IPS-18a (cell line): ENCODE results near the gene SESN2.

Experiments used
- H3K27ac ChIP-seq: one replicate; pipeline ENCODE4 v1.5.1; 2013; ENCODE audit warnings: low read length
- H3K27me3 ChIP-seq: one replicate; pipeline ENCODE4 v1.6.1; 2013; ENCODE audit warnings: mild to moderate bottlenecking, low read length; ENCODE audit not compliant: control insufficient read depth, insufficient read depth
- H3K36me3 ChIP-seq: one replicate; pipeline ENCODE4 v1.6.1; 2013; ENCODE audit warnings: low read depth, low read length; ENCODE audit not compliant: control insufficient read depth
- H3K4me1 ChIP-seq: one replicate; pipeline ENCODE4 v1.6.1; 2013; ENCODE audit warnings: low read depth, low read length; ENCODE audit not compliant: control insufficient read depth
- H3K4me3 ChIP-seq: one replicate; pipeline ENCODE4 v1.5.1; 2013; ENCODE audit warnings: low read length
- H3K9ac ChIP-seq: one replicate; pipeline ENCODE4 v1.6.1; 2013; ENCODE audit warnings: mild to moderate bottlenecking, low read length, moderate library complexity
- H3K9me3 ChIP-seq: one replicate; pipeline ENCODE4 v1.6.1; 2013; ENCODE audit warnings: low read depth, low read length; ENCODE audit not compliant: control insufficient read depth

The SESN2 gene

GRCh38 chr1:28240024-28240423 is 19.3 kb upstream of the SESN2 start:
- H3K4me1 ChIP-seq, result peaks cover 6% of the 10 kb centered on the region
- H3K9ac ChIP-seq, result no peak overlapping the region
- no peaks in the 10 kb centered on the region for H3K27me3 ChIP-seq
- H3K36me3 ChIP-seq, result peaks cover 10% of the 10 kb centered on the region
- no peak overlapping the region for H3K4me3 ChIP-seq
- H3K9me3 ChIP-seq, result no peaks in the 10 kb centered on the region
- no peak overlapping the region for H3K27ac ChIP-seq

DNA sequence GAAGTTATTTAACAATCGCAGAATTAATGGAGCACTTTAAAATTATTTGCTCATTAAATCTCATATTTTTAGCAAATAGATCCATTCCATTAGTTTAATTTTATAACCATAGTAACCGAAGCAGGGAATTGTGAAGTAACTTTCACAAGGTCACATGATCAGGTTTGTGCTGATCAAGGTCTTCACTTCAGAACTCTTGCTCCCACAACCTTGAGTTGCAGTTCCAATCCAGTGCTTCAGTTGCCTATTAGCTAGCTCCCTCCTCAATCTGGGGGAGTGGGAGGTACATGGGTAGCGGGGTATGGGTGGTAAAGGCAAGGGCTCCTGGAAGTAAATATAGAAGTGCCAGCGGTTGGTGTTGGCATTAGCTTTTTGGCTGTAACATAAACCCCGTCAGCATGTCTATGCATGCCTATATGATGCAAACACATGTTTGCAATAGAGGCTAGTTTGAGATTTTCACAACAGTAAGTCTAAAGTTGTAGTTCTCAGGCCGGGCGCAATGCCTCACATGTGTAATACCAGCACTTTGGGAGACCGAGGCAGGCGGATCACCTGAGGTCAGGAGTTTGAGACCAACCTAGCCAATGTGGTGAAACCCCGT is 17.6 kb upstream of the SESN2 start:
- Histone ChIP-seq H3K9me3 (no peaks in the 10 kb centered on the region), H3K4me3 (no peak overlapping the region), H3K27ac (no peak overlapping the region), H3K4me1 (peaks cover 6% of the 10 kb centered on the region), H3K27me3 (no peaks in the 10 kb centered on the region), H3K36me3 (peaks cover 10% of the 10 kb centered on the region), H3K9ac (no peak overlapping the region)

- H3K27me3 ChIP-seq, result no peaks in the 10 kb centered on the region
- H3K36me3 ChIP-seq, result no peaks in the 10 kb centered on the region
- H3K27ac ChIP-seq, result no peak overlapping the region
Measured at GRCh38 chr1:28243685-28244311, 15.5 kb upstream of the SESN2 start.

DNA sequence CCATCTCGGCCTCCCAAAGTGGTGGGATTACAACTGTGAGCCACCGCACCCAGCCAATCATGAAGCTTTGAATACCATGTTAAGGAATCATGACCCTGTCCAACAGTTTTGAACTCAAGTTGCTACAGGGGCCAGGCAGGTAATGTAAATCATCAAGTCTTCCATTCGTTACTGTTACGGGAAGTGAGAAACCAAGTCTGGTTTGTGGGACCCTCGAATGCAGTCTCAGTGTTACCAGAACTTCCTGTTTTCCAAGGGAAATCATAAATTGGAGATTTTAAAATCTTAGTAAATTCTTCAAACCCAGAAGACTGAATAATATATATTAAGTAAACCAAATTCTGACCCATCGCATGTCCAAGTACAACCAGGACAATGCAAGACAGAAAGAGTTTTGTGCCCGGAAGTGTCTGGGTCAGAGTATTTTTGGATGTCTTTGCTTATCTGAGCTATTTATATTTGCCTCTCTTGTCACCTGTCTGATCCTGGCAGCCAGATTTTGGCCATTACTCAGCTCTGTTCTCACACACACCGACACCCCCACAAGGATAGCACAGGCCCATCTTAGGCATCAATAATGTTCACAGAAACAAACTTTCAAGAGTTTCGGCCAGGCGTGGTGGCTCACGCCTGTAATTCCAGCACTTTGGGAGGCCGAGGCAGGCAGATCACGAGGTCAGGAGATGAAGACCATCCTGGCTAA is 14.6 kb upstream of the SESN2 start:
- H3K4me3 ChIP-seq, result no peak overlapping the region
- peaks cover 16% of the 10 kb centered on the region for H3K4me1 ChIP-seq
- H3K27ac ChIP-seq, result no peak overlapping the region
- no peaks in the 10 kb centered on the region for H3K36me3 ChIP-seq
- H3K9ac ChIP-seq, result no peak overlapping the region
- H3K27me3 ChIP-seq, result no peaks in the 10 kb centered on the region
- no peaks in the 10 kb centered on the region for H3K9me3 ChIP-seq

More at GRCh38 chr1:28243685-28244311, 15.5 kb upstream of the SESN2 start:
- H3K4me3 ChIP-seq, result no peak overlapping the region
- peaks cover 10% of the 10 kb centered on the region for H3K4me1 ChIP-seq
- H3K9ac ChIP-seq, result no peak overlapping the region
- no peaks in the 10 kb centered on the region for H3K9me3 ChIP-seq

DNA sequence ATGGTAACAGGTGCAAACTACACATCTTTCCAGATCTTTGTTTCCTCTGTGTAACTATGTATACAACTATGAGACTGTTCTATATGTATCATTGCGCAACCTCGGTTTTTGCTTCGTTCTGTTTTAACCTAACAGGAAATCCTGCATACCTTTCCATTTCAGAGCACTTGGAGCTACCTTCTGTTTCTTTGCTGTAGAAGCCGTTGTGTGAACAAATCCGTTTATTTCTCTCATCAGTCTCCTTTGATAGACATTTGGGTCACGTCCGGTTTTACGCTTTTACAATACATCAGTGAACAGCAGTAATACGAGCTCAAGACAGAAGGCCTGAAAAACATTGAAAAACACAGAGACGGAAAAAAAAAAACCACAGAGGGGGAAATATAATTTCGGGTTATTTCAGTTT is 12.9 kb upstream of the SESN2 start:
- Histone ChIP-seq H3K4me1 (peaks cover 20% of the 10 kb centered on the region), H3K9me3 (no peaks in the 10 kb centered on the region), H3K36me3 (no peaks in the 10 kb centered on the region), H3K9ac (peak overlapping the region; percentile 49), H3K27me3 (no peaks in the 10 kb centered on the region), H3K27ac (no peak overlapping the region), H3K4me3 (peak overlapping the region; percentile 57)

GRCh38 chr1:28247612-28248272 is 11.6 kb upstream of the SESN2 start:
- Histone ChIP-seq H3K9me3 (no peaks in the 10 kb centered on the region), H3K27me3 (no peaks in the 10 kb centered on the region), H3K27ac (no peak overlapping the region), H3K4me3 (peak overlapping the region; percentile 57), H3K36me3 (no peaks in the 10 kb centered on the region), H3K4me1 (peaks cover 20% of the 10 kb centered on the region), H3K9ac (peak overlapping the region; percentile 37)

DNA sequence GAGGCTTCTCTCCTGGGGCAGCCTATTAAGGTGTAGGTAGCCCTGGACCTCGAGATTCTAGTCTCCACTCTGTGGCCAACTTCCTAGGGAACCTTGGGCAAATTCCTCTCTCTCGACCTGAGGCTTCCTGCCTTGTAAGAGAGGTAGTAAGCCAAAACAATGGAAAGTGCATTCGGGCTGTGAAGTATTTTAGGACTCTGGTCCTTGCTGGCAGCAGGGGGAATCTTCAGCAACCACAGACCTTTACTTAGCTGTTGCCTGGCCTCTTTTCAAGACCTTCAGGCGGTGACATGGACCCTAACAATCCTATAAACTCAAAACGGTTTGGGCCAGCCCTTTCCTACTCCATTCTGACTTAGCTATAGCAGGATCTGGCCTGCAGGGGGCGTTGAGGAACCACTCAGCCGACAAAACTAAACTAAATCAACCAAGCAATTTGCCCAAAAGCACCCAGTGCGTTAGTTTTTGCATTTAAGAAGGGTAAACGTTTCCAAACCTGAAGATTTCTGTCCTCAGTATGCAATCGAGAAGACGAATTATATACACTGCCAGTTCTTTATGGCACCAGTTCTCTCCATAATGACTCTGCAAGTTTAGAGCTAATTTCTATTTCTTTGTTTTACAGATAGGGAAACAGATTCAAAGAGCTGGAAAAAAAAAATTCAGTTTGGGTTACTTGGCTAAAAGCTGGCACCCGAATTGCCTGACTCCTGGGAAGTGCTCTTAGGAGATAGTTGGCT is 10.9 kb upstream of the SESN2 start:
- Histone ChIP-seq H3K4me1 (peaks cover 20% of the 10 kb centered on the region), H3K36me3 (no peaks in the 10 kb centered on the region), H3K4me3 (no peak overlapping the region), H3K27ac (no peak overlapping the region), H3K9ac (peak overlapping the region; percentile 21), H3K9me3 (no peaks in the 10 kb centered on the region), H3K27me3 (no peaks in the 10 kb centered on the region)

DNA sequence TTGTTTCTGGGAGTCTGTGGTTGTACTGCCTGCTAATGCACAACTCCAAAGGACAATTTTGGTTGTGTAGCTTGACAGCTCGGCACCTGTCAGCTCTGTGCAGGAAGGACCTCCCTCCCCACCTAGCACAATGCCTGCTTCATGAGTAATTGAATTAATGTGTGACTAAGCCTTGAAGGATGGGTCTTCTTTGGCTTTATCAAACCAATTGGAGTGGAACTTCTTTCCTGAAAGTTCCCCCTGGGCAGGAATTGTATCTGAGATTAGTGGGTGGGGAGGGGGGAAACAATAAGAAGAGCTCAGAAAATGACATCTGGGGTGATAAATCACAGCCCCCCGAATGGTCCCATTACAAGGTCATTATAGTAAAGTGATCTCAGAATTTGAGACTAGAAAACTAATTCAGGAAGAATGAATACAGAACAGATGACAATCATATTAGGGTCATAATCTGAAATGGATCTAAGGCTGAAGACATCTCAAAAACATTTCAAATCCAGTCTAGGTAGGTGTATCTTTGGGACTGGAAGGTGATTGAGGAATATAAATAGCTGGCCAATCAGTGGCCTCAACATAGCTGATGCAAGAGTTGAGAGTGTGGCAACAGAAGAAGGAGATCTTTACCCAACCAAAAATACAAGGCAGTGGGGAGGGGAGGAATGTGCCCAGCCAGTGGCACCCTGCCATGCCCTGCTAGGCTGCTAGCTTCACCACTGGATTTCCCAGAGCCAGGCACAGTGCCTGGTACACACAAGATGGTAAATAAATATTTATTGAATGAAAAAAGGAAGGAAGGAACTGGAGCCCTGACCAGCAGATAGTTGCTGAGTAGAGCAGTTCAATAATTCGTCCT is 10.1 kb upstream of the SESN2 start:
- Histone ChIP-seq H3K9ac (peak overlapping the region; percentile 21), H3K4me3 (no peak overlapping the region), H3K27ac (no peak overlapping the region)

DNA sequence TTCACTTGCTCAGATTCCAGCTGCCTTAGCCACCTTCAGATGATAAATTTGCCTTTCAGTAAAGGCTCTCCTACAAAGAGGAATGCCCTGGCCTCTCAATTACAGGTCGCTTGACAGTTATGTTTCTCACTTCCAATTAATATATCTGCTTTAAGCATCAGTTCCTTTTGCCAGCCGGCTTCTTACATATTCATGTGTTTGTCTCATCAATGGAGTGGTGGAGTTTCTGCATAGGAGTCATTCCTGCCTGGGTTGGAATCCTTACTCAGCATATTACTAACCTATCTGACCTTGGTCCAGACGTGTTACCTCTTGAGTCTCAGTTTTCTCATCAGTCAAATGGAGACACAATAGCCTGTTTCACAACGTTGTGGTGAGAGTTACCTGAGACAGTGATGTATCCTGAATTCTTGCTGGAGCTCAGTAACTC is 9.4 kb upstream of the SESN2 start:
- Histone ChIP-seq H3K4me1 (peaks cover 20% of the 10 kb centered on the region), H3K36me3 (no peaks in the 10 kb centered on the region), H3K9me3 (no peaks in the 10 kb centered on the region), H3K4me3 (no peak overlapping the region), H3K9ac (no peak overlapping the region), H3K27me3 (no peaks in the 10 kb centered on the region), H3K27ac (no peak overlapping the region)

More for the DNA sequence above, 10.1 kb upstream of the SESN2 start:
- no peaks in the 10 kb centered on the region for H3K27me3 ChIP-seq
- H3K9me3 ChIP-seq, result no peaks in the 10 kb centered on the region
- peaks cover 20% of the 10 kb centered on the region for H3K4me1 ChIP-seq
- no peaks in the 10 kb centered on the region for H3K36me3 ChIP-seq

- H3K27ac ChIP-seq, result no peak overlapping the region
- no peak overlapping the region for H3K9ac ChIP-seq
- peaks cover 3% of the 10 kb centered on the region for H3K4me1 ChIP-seq
- H3K27me3 ChIP-seq, result no peaks in the 10 kb centered on the region
- H3K36me3 ChIP-seq, result no peaks in the 10 kb centered on the region
- no peaks in the 10 kb centered on the region for H3K9me3 ChIP-seq
- H3K4me3 ChIP-seq, result no peak overlapping the region
Measured at GRCh38 chr1:28256197-28256827, 3.0 kb upstream of the SESN2 start.
